HepG2 (cell line): Measurements from ENCODE around the gene LENEP. TPM values are rescaled to one million over a fixed set of nuclear protein-coding genes. Genes with fewer than 3 reads are reported as not detected.

Experiments used
- CC2D1A ChIP-seq: sonication (generic); formaldehyde crosslinking; IDR thresholded peaks from 2 replicates; pipeline ENCODE4 v1.8.1; 2023; ENCODE audit warnings: mild to moderate bottlenecking, missing genetic modification reagents
- CREBL2 ChIP-seq: sonication (generic); formaldehyde crosslinking; IDR thresholded peaks from 2 replicates; pipeline ENCODE4 v1.8.1; 2023; ENCODE audit warnings: missing genetic modification reagents, mild to moderate bottlenecking, borderline replicate concordance
- DPF2 ChIP-seq: sonication (generic); formaldehyde crosslinking; IDR thresholded peaks from 2 replicates; pipeline ENCODE4 v1.4.0; 2020; ENCODE audit warnings: mild to moderate bottlenecking, low read depth, missing genetic modification reagents, borderline replicate concordance
- DR1 ChIP-seq: sonication (generic); formaldehyde crosslinking; IDR thresholded peaks from 2 replicates; pipeline ENCODE4 v1.8.0; 2021; ENCODE audit warnings: mild to moderate bottlenecking, missing genetic modification reagents, inconsistent platforms
- IKZF5 ChIP-seq: IDR thresholded peaks from 2 replicates; pipeline ENCODE4 v1.6.1; 2018; ENCODE audit warnings: missing genetic modification reagents, mild to moderate bottlenecking, missing compliant biosample characterization
- KDM3A ChIP-seq: IDR thresholded peaks from 2 replicates; pipeline ENCODE4 v1.6.1; 2018; ENCODE audit warnings: low read depth, missing compliant biosample characterization
- RBAK ChIP-seq: sonication (generic); formaldehyde crosslinking; IDR thresholded peaks from 2 replicates; pipeline ENCODE4 v1.5.1; 2020; ENCODE audit warnings: mild to moderate bottlenecking, missing genetic modification reagents
- STAT6 ChIP-seq: sonication (generic); formaldehyde crosslinking; IDR thresholded peaks from 2 replicates; pipeline ENCODE4 v1.4.0; 2020; ENCODE audit warnings: missing genetic modification reagents, mild to moderate bottlenecking, borderline replicate concordance
- TEAD3 ChIP-seq: optimal IDR thresholded peaks from 2 replicates; pipeline ENCODE3; 2016; ENCODE audit warnings: borderline replicate concordance
- ZBTB44 ChIP-seq: sonication (generic); formaldehyde crosslinking; IDR thresholded peaks from 2 replicates; pipeline ENCODE4 v1.4.0; 2020; ENCODE audit warnings: missing genetic modification reagents
- ZFP36L2 ChIP-seq: sonication (generic); formaldehyde crosslinking; IDR thresholded peaks from 2 replicates; pipeline ENCODE4 v1.4.0; 2020; ENCODE audit warnings: missing genetic modification reagents
- ZNF256 ChIP-seq: sonication (generic); formaldehyde crosslinking; conservative IDR thresholded peaks from 2 replicates; pipeline ENCODE4 v1.4.0; 2020; ENCODE audit warnings: missing genetic modification reagents
- ZNF431 ChIP-seq: sonication (generic); formaldehyde crosslinking; IDR thresholded peaks from 2 replicates; pipeline ENCODE4 v1.9.0; 2022; ENCODE audit warnings: missing genetic modification reagents, low read depth, mild to moderate bottlenecking, borderline replicate concordance
- ZNF556 ChIP-seq: sonication (generic); formaldehyde crosslinking; IDR thresholded peaks from 2 replicates; pipeline ENCODE4 v1.4.0; 2020; ENCODE audit warnings: mild to moderate bottlenecking, missing genetic modification reagents, borderline replicate concordance
- ZNF564 ChIP-seq: sonication (generic); formaldehyde crosslinking; IDR thresholded peaks from 2 replicates; pipeline ENCODE4 v1.8.1; 2023; ENCODE audit warnings: mild to moderate bottlenecking, missing genetic modification reagents
- ZNF609 ChIP-seq: sonication (generic); formaldehyde crosslinking; IDR thresholded peaks from 2 replicates; pipeline ENCODE4 v1.4.0; 2020; ENCODE audit warnings: mild to moderate bottlenecking, missing genetic modification reagents, borderline replicate concordance
- ZNF766 ChIP-seq: sonication (generic); formaldehyde crosslinking; IDR thresholded peaks from 2 replicates; pipeline ENCODE4 v1.5.0; 2020; ENCODE audit warnings: missing genetic modification reagents, borderline replicate concordance
- ZNF879 ChIP-seq: sonication (generic); formaldehyde crosslinking; IDR thresholded peaks from 2 replicates; pipeline ENCODE4 v1.8.1; 2023; ENCODE audit warnings: missing genetic modification reagents
- ZSCAN29 ChIP-seq: sonication (generic); formaldehyde crosslinking; conservative IDR thresholded peaks from 2 replicates; pipeline ENCODE4 v1.4.0; 2020; ENCODE audit warnings: mild to moderate bottlenecking, missing genetic modification reagents
- polyA plus RNA-seq, 8 experiments: library from polyadenylated mRNA; depleted of rRNA in 3 of 8; stranded (reverse) in 7 of 8; unstranded in 1 of 8; fragments of >200 nt; fragmentation: Illumina TruSeq in 4 of 8; extraction: Trizol in 4 of 8; gene quantifications; 2 replicates each; pipeline versions ENCODE4 v1.2.1 to v1.2.3, GENCODE V29; 2011 to 2016; ENCODE audit warnings: low read depth in 4 of 8, missing spikeins in 1 of 8, mixed read lengths in 1 of 8; ENCODE audit not compliant: insufficient read depth in 1 of 8
- total RNA-seq, 5 experiments: library from RNA; depleted of rRNA; stranded (reverse); fragments of >200 nt; fragmentation: Illumina TruSeq; extraction: Trizol; gene quantifications; 2 replicates each; pipeline ENCODE4 v1.2.3, GENCODE V29; 2016; ENCODE audit warnings: low read depth in 1 of 5

The LENEP gene
- total and polyA plus RNA-seq, 2 of the 13 experiments (the other 11 are each of a cell fraction or from before 2014, with no cell fraction given), result 0.29 TPM; not detected in 1

- TF ChIP-seq STAT6 (no peak), DR1 (no peak; the same call in 1 of the 2 replicates), KDM3A (CRISPR knock-in tag) (no peak), CREBL2 (no peak), CC2D1A (CRISPR knock-in tag) (no peak), ZNF256 (CRISPR knock-in tag) (no peak), ZBTB44 (no peak), ZNF431 (no peak), ZNF564 (CRISPR knock-in tag) (no peak), ZSCAN29 (CRISPR knock-in tag) (0 out of 2 replicates have a peak, but pooled peaks have one; percentile 15), ZFP36L2 (no peak), RBAK (CRISPR knock-in tag) (no peak), ZNF556 (no peak), ZNF766 (CRISPR knock-in tag) (no peak), ZNF609 (CRISPR knock-in tag) (peak; percentile 47; the same call in 1 of the 2 replicates), DPF2 (peak; percentile 72; the same call in 1 of the 2 replicates), ZNF879 (CRISPR knock-in tag) (0 out of 2 replicates have a peak, but pooled peaks have one; percentile 73), IKZF5 (CRISPR knock-in tag) (peak; percentile 82), TEAD3 (CRISPR knock-in tag) (peak; percentile 38)
Observed at GRCh38 chr1:154944401-154945159, 48.8 kb upstream of the LENEP start (continued).
